ENCODE measurements around the gene TBKBP1.
A peak's percentile ranks its signal among the peaks of the same experiment; 100 is the strongest.

- TF ChIP-seq, protein P1, sequence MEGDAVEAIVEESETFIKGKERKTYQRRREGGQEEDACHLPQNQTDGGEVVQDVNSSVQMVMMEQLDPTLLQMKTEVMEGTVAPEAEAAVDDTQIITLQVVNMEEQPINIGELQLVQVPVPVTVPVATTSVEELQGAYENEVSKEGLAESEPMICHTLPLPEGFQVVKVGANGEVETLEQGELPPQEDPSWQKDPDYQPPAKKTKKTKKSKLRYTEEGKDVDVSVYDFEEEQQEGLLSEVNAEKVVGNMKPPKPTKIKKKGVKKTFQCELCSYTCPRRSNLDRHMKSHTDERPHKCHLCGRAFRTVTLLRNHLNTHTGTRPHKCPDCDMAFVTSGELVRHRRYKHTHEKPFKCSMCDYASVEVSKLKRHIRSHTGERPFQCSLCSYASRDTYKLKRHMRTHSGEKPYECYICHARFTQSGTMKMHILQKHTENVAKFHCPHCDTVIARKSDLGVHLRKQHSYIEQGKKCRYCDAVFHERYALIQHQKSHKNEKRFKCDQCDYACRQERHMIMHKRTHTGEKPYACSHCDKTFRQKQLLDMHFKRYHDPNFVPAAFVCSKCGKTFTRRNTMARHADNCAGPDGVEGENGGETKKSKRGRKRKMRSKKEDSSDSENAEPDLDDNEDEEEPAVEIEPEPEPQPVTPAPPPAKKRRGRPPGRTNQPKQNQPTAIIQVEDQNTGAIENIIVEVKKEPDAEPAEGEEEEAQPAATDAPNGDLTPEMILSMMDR (IDR thresholded peaks at IDR 0.05; ENCODE audit: extremely low read depth in 1 of 2, insufficient read depth in 1 of 2, low read depth in 1 of 2, low read length in 2 of 2) = peak; percentile 69 to 78
- TF ChIP-seq POLR2A (IDR thresholded peaks at IDR 0.05; ENCODE audit: low read depth, low read length) = no peak
- TF ChIP-seq, protein P2, sequence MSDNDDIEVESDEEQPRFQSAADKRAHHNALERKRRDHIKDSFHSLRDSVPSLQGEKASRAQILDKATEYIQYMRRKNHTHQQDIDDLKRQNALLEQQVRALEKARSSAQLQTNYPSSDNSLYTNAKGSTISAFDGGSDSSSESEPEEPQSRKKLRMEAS (IDR thresholded peaks at IDR 0.05; ENCODE audit: insufficient read depth, insufficient read length) = no peak
- no peak for TF ChIP-seq EZH2 (IDR thresholded peaks at IDR 0.05; ENCODE audit: borderline replicate concordance, low read depth, low read length, severe bottlenecking)
- TF ChIP-seq POLR2AphosphoS5 (IDR thresholded peaks at IDR 0.05; ENCODE audit: insufficient read depth, low read depth, low read length) = peak; percentile 14
- no peak for TF ChIP-seq MYC (IDR thresholded peaks at IDR 0.05; ENCODE audit: low read depth, low read length)
Observed at GRCh38 chr17:47663912-47664623, 29.9 kb upstream of the TBKBP1 start.
